ENCODE measurements around the gene FKBP2. TPM values are rescaled to one million over a fixed set of nuclear protein-coding genes. Genes with fewer than 3 reads are reported as not detected.

The FKBP2 gene
- total and polyA plus RNA-seq, 2 of the 4 experiments (the other 2 are of a cell fraction), result 36.2 to 76.4 TPM

DNA sequence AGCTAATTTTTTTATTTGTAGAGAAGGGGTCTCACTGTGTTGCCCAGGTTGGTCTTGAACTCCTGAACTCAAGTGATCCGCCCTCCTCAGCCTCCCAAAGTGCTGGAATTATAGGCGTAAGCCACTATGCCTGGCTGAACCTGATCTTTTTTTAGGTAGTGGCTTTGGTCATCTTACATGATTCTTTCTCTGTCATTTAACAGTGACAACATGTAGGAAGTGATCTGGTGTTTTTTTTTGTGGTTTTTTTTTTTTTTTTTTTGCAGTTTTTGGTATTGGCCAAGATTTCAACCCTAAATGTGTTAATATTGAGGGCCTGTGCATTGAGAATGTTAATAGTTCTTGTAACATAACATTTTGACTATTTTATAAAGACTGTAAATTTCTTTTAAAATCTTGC, 42.4 kb upstream of the FKBP2 start:
- H2BK120ac ChIP-seq (ENCODE audit: low read depth, low read length), result no peak overlapping the region
- H3K4me1 ChIP-seq (ENCODE audit: control insufficient read depth, insufficient read depth, low read length), result no peaks in the 10 kb centered on the region
- no TSS peak for BruUV-seq (replicated peaks)
- peaks cover 9% of the 10 kb centered on the region; the same call in 1 of the 2 replicates for H4K20me1 ChIP-seq (ENCODE audit: insufficient read depth, low read length)
- H3K9me1 ChIP-seq (ENCODE audit: insufficient read depth, low read length), result no peaks in the 10 kb centered on the region; the same call in 1 of the 2 replicates
- H4K5ac ChIP-seq (ENCODE audit: low read depth, low read length), result no peak overlapping the region
- H3K14ac ChIP-seq (replicated peaks; ENCODE audit: low read depth, low read length), result no peak overlapping the region
- no peak overlapping the region for H4K8ac ChIP-seq (ENCODE audit: low read depth in 2 of 2, low read length in 2 of 2)
- no peak overlapping the region for H3K4ac ChIP-seq (ENCODE audit: low read depth, low read length)
- ChIA-PET CTCF (no interaction called here), POLR2A (ENCODE audit: unreplicated experiment) (no interaction called here)
- no peak for ATAC-seq (ENCODE audit: low read depth)
- no peak for DNase-seq
- no peak overlapping the region for H3K4me2 ChIP-seq (ENCODE audit: low read depth, low read length)
- H2AK5ac ChIP-seq (ENCODE audit: low read depth, low read length), result no peak overlapping the region
- H3K4me3 ChIP-seq (ENCODE audit: insufficient read depth, low read depth, low read length), result no peak overlapping the region
- dilution Hi-C loops (cut with HindIII; ENCODE audit: low sequenced_read_pairs, unreplicated experiment) (no loop called here), intact Hi-C loops (cut with micrococcal nuclease) (no loop called here), in situ Hi-C loops (cut with MboI; ENCODE audit: low sequenced_read_pairs) (no loop called here)
- H4K91ac ChIP-seq (ENCODE audit: insufficient read depth, low read depth, low read length), result no peak overlapping the region
- H2AK9ac ChIP-seq (replicated peaks; ENCODE audit: low read depth, low read length, poor library complexity), result no peak overlapping the region
- no peaks in the 10 kb centered on the region for H3K27me3 ChIP-seq (ENCODE audit: control insufficient read depth, insufficient read depth, low read length)
- H3K56ac ChIP-seq (ENCODE audit: extremely low read depth, insufficient read depth, low read length), result no peak overlapping the region
- WGBS, 2 experiments (ENCODE audit: extremely low coverage in 2 of 2, insufficient read length in 1 of 2), result no CpG with 5 or more reads among the region's 2 CpGs
- peaks cover 77% of the 10 kb centered on the region for H3K36me3 ChIP-seq (ENCODE audit: control insufficient read depth, insufficient read depth, low read length)
- no peak overlapping the region for H3K23ac ChIP-seq (ENCODE audit: low read depth, low read length)
- no peak overlapping the region for H3K18ac ChIP-seq (ENCODE audit: low read depth, low read length)
- no peak for TF ChIP-seq SMC3 (IDR thresholded peaks at IDR 0.05; ENCODE audit: low read depth, low read length)
- no peak for TF ChIP-seq MXI1 (IDR thresholded peaks at IDR 0.05; ENCODE audit: borderline replicate concordance, low read depth, low read length)
- TF ChIP-seq, protein P1, sequence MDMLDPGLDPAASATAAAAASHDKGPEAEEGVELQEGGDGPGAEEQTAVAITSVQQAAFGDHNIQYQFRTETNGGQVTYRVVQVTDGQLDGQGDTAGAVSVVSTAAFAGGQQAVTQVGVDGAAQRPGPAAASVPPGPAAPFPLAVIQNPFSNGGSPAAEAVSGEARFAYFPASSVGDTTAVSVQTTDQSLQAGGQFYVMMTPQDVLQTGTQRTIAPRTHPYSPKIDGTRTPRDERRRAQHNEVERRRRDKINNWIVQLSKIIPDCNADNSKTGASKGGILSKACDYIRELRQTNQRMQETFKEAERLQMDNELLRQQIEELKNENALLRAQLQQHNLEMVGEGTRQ (IDR thresholded peaks at IDR 0.05; ENCODE audit: low read depth, low read length), result no peak
- TF ChIP-seq MAFK (IDR thresholded peaks at IDR 0.05; ENCODE audit: low read depth, low read length), result no peak
- TF ChIP-seq RFX5 (IDR thresholded peaks at IDR 0.05; ENCODE audit: low read depth, low read length), result no peak
- no peak for TF ChIP-seq FOS (IDR thresholded peaks at IDR 0.05; ENCODE audit: low read depth, low read length)
- TF ChIP-seq RCOR1 (IDR thresholded peaks at IDR 0.05; ENCODE audit: insufficient replicate concordance, low read length), result no peak
- no peak for TF ChIP-seq POLR2A (IDR thresholded peaks at IDR 0.05; ENCODE audit: low read depth, low read length)
- TF ChIP-seq CEBPB (IDR thresholded peaks at IDR 0.05; ENCODE audit: low read depth, low read length), result no peak
- TF ChIP-seq, protein P2, sequence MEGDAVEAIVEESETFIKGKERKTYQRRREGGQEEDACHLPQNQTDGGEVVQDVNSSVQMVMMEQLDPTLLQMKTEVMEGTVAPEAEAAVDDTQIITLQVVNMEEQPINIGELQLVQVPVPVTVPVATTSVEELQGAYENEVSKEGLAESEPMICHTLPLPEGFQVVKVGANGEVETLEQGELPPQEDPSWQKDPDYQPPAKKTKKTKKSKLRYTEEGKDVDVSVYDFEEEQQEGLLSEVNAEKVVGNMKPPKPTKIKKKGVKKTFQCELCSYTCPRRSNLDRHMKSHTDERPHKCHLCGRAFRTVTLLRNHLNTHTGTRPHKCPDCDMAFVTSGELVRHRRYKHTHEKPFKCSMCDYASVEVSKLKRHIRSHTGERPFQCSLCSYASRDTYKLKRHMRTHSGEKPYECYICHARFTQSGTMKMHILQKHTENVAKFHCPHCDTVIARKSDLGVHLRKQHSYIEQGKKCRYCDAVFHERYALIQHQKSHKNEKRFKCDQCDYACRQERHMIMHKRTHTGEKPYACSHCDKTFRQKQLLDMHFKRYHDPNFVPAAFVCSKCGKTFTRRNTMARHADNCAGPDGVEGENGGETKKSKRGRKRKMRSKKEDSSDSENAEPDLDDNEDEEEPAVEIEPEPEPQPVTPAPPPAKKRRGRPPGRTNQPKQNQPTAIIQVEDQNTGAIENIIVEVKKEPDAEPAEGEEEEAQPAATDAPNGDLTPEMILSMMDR (conservative IDR thresholded peaks at IDR 0.05; ENCODE audit: low read depth, low read length), result no peak
- TF ChIP-seq MAZ (IDR thresholded peaks at IDR 0.05; ENCODE audit: borderline replicate concordance, low read depth, low read length), result no peak
- TF ChIP-seq CHD1 (IDR thresholded peaks at IDR 0.05; ENCODE audit: low read depth, low read length), result no peak
- TF ChIP-seq, protein P3, sequence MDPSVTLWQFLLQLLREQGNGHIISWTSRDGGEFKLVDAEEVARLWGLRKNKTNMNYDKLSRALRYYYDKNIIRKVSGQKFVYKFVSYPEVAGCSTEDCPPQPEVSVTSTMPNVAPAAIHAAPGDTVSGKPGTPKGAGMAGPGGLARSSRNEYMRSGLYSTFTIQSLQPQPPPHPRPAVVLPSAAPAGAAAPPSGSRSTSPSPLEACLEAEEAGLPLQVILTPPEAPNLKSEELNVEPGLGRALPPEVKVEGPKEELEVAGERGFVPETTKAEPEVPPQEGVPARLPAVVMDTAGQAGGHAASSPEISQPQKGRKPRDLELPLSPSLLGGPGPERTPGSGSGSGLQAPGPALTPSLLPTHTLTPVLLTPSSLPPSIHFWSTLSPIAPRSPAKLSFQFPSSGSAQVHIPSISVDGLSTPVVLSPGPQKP (IDR thresholded peaks at IDR 0.05; ENCODE audit: borderline replicate concordance, low read depth, low read length), result no peak
- TF ChIP-seq BHLHE40 (IDR thresholded peaks at IDR 0.05; ENCODE audit: low read depth, low read length), result no peak
- no peak for TF ChIP-seq RAD21 (IDR thresholded peaks at IDR 0.05; ENCODE audit: low read length)
- no peak for TF ChIP-seq NFE2L2 (IDR thresholded peaks at IDR 0.05; ENCODE audit: low read depth, low read length)
- H2BK15ac ChIP-seq (ENCODE audit: low read depth, low read length), result no peak overlapping the region
- H3K9ac ChIP-seq (ENCODE audit: low read depth, low read length), result no peak overlapping the region
- no peaks in the 10 kb centered on the region for H3K9me3 ChIP-seq (ENCODE audit: control insufficient read depth, insufficient read depth, low read length)
- no peak overlapping the region for H2BK20ac ChIP-seq (ENCODE audit: low read depth, low read length)
- no peak overlapping the region for H3K27ac ChIP-seq (ENCODE audit: insufficient read depth, low read length)
- no peak overlapping the region for H2BK5ac ChIP-seq (ENCODE audit: low read depth, low read length, poor library complexity, severe bottlenecking)
- peaks cover 31 to 62% of the 10 kb centered on the region in 2 experiments for H3K79me1 ChIP-seq (ENCODE audit: low read depth in 1 of 2, low read length in 2 of 2)
- no peak overlapping the region for H2AFZ ChIP-seq (replicated peaks; ENCODE audit: low read length, poor library complexity)
